22Rv1 (cell line): ENCODE measurements around the gene PPP1R14B.

Experiments
- H3K27ac ChIP-seq: fragments of 450-650 bp; 2 replicates; pipeline ENCODE4 v1.5.1; 2017
- ZFX ChIP-seq: fragments of 450-650 bp; IDR thresholded peaks from 2 replicates; pipeline ENCODE4 v1.6.1; 2017; ENCODE audit warnings: antibody characterized with exemption, borderline replicate concordance
- TF ChIP-seq, protein P1 (sequence below): fragments of 450-650 bp; IDR thresholded peaks from 2 replicates; pipeline ENCODE4 v1.5.1; 2017; ENCODE audit warnings: mild to moderate bottlenecking

PPP1R14B gene

DNA sequence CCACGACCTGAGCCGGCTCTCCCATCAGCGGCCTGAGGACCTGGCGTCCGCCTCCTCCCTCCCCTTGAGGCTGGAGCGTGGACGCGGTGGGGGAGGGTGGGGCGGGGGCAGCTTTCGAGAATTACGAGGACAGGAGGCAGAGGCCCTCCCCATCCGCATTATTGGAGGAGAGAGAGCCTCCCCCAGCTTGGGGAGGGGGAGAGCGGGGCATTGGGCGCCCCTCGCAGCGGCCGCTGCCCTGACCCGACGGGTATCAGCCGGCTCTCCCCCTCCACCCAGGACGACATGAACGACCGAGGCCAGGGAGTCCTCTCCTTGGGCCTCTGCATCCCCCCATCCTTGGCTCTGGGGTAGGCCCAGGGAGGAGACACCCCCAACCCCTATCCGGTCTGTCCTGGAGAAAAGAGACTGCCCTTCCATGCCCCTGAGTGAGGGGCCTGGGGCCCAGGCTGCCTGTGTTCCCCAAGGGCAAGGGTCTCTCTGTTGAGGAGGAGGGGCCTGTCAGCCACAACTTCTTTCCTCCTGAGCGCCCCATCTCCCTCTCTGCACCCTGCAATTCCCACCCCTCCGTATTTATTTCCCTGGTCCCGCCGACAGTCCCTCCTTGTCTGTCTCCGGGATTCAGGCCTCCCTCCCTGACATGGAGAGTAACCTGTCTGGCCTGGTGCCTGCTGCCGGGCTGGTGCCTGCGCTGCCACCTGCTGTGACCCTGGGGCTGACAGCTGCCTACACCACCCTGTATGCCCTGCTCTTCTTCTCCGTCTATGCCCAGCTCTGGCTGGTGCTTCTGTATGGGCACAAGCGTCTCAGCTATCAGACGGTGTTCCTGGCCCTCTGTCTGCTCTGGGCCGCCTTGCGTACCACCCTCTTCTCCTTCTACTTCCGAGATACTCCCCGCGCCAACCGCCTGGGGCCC is 39.4 kb upstream of the PPP1R14B start:
- TF ChIP-seq, protein P1, sequence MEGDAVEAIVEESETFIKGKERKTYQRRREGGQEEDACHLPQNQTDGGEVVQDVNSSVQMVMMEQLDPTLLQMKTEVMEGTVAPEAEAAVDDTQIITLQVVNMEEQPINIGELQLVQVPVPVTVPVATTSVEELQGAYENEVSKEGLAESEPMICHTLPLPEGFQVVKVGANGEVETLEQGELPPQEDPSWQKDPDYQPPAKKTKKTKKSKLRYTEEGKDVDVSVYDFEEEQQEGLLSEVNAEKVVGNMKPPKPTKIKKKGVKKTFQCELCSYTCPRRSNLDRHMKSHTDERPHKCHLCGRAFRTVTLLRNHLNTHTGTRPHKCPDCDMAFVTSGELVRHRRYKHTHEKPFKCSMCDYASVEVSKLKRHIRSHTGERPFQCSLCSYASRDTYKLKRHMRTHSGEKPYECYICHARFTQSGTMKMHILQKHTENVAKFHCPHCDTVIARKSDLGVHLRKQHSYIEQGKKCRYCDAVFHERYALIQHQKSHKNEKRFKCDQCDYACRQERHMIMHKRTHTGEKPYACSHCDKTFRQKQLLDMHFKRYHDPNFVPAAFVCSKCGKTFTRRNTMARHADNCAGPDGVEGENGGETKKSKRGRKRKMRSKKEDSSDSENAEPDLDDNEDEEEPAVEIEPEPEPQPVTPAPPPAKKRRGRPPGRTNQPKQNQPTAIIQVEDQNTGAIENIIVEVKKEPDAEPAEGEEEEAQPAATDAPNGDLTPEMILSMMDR: no peak
- TF ChIP-seq ZFX: no peak
- H3K27ac ChIP-seq: peak overlapping the region; percentile 98

DNA sequence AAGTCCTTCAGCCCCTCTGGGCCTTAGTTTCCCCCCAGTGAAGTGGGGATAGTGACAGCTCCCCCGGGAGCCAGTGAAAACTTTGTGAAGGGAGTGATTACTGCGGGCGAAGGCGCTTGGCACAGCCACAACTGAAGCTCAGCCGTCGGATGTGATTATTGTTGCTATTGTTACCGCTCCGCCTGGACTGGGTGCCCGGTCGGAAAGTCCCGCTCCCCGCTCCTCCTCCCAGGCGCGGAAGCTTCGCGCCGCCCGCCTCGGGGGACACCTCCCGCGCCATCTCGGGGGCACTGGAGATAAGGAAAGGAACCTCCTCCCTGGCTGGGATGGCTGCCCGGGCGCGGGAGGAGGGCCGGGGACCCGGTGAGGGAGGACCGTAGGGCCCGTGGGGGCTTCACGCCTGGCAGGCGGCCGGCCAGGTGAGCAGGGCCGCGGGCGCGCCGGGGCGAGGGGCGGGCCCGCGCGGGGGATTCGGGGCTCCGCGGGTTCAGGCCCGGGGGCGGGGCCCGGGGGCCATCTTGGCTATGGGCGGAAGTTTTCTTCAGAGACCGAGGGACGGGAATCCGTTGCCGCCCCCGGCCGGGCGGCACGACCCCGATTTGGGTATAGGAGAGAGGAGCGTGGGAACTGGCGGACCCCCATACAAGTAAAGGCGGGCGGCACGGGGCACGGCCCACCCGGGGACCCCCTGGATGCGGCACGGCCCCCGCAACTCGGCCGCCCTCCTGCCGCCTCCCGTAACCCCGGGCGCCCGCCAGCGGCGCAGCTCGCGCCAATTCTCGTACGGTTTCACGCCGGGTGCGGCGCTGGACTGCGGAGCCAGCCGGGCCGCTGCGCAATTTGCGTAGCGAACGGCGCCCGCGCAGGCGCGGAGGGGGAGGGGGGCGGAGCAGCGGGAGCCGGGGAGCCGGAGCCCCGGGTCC is 38.5 kb upstream of the PPP1R14B start, which contains the start of gene GPR137:
GPR137 (plus strand) TSS at position 887 of the 923 bp plus-strand sequence. CDS start 677 bp downstream, outside the sequence.
- no peak for TF ChIP-seq ZFX
- TF ChIP-seq, protein P1: no peak

DNA sequence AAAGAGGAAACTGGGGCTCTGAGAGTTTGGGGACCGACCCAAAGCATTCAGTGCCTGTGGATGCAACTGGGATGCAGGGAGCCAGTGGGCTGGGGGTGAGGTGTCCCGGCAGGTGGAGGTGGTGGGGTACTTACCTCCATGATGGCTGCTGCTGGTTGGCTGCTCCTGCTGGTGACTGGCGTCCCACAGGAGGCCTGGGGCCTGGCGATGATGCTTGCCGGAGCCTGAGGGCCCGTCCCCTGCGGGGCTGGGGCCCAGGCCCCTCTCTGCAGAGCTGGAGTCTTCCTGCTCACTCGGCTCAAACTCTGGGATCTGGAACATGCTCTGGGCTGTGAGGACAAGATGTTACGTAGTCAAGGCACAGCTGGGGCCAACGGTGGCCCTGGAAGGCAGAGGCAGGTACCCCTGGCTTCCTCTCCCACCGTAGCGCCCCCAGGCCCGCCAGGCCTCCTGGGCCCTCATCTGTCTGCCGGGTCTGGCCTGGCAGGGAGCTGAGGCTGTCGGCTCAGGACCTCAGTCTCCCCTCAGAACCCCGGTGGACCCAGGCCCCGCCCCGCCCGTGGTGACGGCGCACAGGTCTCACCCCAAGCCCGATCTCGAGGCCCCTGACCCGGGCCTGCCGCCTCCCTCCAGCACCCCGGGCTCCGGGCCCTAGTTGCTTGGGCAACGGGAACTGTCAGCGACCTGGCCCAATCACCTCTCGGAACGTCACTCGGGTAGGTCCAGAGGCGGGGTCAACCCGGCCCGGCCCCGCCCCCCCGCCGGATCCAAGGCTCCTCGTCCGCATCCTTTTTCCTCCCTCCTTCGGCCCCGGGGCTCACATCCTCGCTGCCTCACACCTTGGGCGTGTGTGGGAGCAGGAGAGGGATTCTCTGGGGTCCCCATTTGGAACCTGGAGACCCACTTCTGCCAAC is 37.6 kb upstream of the PPP1R14B start, which contains the start of gene BAD:
BAD (minus strand) TSS at position 618 of the 914 bp plus-strand sequence; CDS start at position 321, 297 bp downstream.
- TF ChIP-seq ZFX: no peak
- TF ChIP-seq, protein P1: no peak
- H3K27ac ChIP-seq: peak within 1 kb of the TSS; percentile 98

More for the DNA sequence above, 38.5 kb upstream of the PPP1R14B start, which contains the start of gene GPR137:
- H3K27ac ChIP-seq: peak within 1 kb of the TSS; percentile 98

DNA sequence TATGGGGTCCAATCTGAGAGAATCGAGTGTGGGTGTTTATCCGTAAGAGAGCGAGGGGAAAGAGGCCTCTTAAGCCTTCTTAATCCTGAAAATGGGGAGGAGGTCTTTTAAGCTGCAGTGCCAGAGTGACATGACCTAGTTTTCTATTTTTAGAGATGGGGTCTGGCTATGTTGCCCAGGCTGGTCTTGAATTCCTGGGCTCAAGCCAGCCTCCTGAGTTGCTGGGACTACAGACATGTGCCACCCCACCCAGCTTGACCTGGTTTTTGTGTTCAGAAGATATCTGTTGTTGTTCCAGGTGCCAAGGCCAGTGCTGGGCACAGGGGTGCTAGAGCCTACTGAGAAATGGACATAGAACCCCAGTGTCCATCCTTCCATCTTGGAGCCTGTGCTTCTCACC is 36.3 kb upstream of the PPP1R14B start:
- TF ChIP-seq, protein P1: no peak
- H3K27ac ChIP-seq: no peak overlapping the region

DNA sequence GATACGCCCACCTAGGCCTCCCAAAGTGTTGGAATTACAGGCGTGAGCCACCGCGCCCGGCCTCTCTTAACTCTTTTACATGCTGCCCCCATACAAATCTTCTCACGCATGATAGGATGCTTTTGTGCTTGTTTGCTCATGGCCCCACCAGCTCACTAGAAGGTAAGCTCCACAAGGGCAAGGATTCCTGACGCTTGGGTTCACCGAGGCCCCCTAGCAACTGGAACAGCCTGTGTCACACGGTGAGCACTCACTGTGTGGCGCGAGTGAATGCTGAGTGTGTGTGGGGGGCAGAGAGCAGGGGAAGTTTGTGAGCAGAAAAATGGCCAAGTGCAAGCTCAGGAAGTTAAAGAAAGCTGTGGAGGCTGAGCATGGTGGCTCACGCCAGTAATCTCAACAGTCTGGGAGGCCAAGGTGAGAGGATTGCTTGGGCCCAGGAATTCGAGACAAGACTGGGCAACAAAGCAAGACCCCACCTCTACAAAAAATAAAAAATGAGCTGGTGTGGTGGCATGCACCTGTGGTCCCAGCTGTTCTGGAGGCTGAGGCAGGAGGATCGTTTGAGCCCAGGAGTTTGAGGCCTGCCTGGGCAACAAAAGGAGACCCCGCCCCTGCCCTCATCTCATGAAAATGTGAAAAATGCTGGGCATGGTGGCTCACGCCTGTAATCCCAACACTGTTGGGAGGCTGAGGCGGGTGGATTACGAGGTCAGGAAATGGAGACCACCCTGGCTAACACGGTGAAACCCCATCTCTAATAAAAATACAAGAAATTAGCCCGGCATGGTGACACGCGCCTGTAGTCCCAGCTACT is 35.4 kb upstream of the PPP1R14B start:
- TF ChIP-seq, protein P1: no peak
- no peak for TF ChIP-seq ZFX

More for the DNA sequence above, 35.4 kb upstream of the PPP1R14B start:
- H3K27ac ChIP-seq: no peak overlapping the region
